ENCODE data around the gene PDK2. TPM values are rescaled to one million over a fixed set of nuclear protein-coding genes. Genes with fewer than 3 reads are reported as not detected.

PDK2 gene
- total and polyA plus RNA-seq, 9 of the 15 experiments (the other 6 are each of a cell fraction or from before 2014, with no cell fraction given), result 0.03 to 2.5 (median 1.4) TPM

- TF ChIP-seq DEAF1 (CRISPR knock-in tag; IDR thresholded peaks at IDR 0.05) (no peak), SMARCA4 (IDR thresholded peaks at IDR 0.05) (no peak), NCOA2 (IDR thresholded peaks at IDR 0.05; ENCODE audit: partially characterized antibody in 2 of 2) (no peak), MCM3 (IDR thresholded peaks at IDR 0.05) (no peak), CUX1 (CRISPR knock-in tag; IDR thresholded peaks at IDR 0.05) (no peak), ZNF561 (CRISPR knock-in tag; conservative IDR thresholded peaks at IDR 0.05) (no peak), SIRT6 (IDR thresholded peaks at IDR 0.05; ENCODE audit: low read depth, low read length) (no peak), ZNF23 (CRISPR knock-in tag; IDR thresholded peaks at IDR 0.05) (no peak)
Measured at GRCh38 chr17:50059256-50059655, 35.9 kb upstream of the PDK2 start (continued).

Measured in K562 (cell line).